IMR-90 (cell line): ENCODE data around the gene ADD1. TPM values are rescaled to one million over a fixed set of nuclear protein-coding genes. Genes with fewer than 3 reads are reported as not detected.

Experiments
- ATAC-seq: fragments of 200-7000 bp; cut with Tn5 transposase; 2 replicates; pipeline ENCODE4 v1.9.1; 2020; ENCODE audit warnings: low read depth, mild to moderate bottlenecking, moderate library complexity
- BruUV-seq: library from RNA; stranded (reverse); fragments of 400-500 nt; replicated peaks from 2 replicates; lab custom pipeline; 2021; lab: Mats Ljungman, UMichigan
- CTCF ChIA-PET: fragments of 300-600 bp; formaldehyde crosslinking; extraction: SDS; loops from one replicate; lab custom pipeline; 2021; ENCODE audit warnings: antibody characterized with exemption; lab: Yijun Ruan, JAX
- POLR2A ChIA-PET: fragments of 300-600 bp; sonication (Branson Sonifier 250); formaldehyde crosslinking; loops from one replicate; lab custom pipeline; 2022; ENCODE audit warnings: antibody characterized with exemption; ENCODE audit not compliant: unreplicated experiment; lab: Charles Lee
- DNase-seq: peaks from one replicate; pipeline ENCODE4 v3.0.0; 2013
- H2AFZ ChIP-seq: replicated peaks from 2 replicates; pipeline ENCODE3; 2013; ENCODE audit warnings: low read length, mild to moderate bottlenecking; ENCODE audit not compliant: poor library complexity
- H2AK5ac ChIP-seq: 2 replicates; pipeline ENCODE4 v1.6.1; 2013; ENCODE audit warnings: low read depth, low read length, inconsistent platforms
- H2AK9ac ChIP-seq: replicated peaks from 2 replicates; pipeline ENCODE3; 2013; ENCODE audit warnings: mild to moderate bottlenecking, low read depth, low read length, moderate library complexity; ENCODE audit not compliant: poor library complexity
- H2BK120ac ChIP-seq: 2 replicates; pipeline ENCODE4 v1.6.1; 2013; ENCODE audit warnings: low read depth, low read length, inconsistent platforms
- H2BK15ac ChIP-seq: 3 replicates; pipeline ENCODE4 v1.6.1; 2013; ENCODE audit warnings: low read depth, low read length, inconsistent platforms
- H2BK20ac ChIP-seq: 2 replicates; pipeline ENCODE4 v1.6.1; 2013; ENCODE audit warnings: low read depth, mild to moderate bottlenecking, inconsistent platforms, low read length, moderate library complexity
- H2BK5ac ChIP-seq: 2 replicates; pipeline ENCODE4 v1.6.1; 2013; ENCODE audit warnings: mild to moderate bottlenecking, low read depth, low read length, inconsistent platforms; ENCODE audit not compliant: poor library complexity, severe bottlenecking
- H3K14ac ChIP-seq: replicated peaks from 2 replicates; pipeline ENCODE4 v1.6.1; 2013; ENCODE audit warnings: low read depth, low read length, inconsistent platforms
- H3K18ac ChIP-seq: 2 replicates; pipeline ENCODE4 v1.6.1; 2013; ENCODE audit warnings: low read depth, low read length, control low read depth
- H3K23ac ChIP-seq: 2 replicates; pipeline ENCODE4 v1.6.1; 2013; ENCODE audit warnings: low read depth, low read length, inconsistent platforms
- H3K27ac ChIP-seq: 2 replicates; pipeline ENCODE4 v1.5.1; 2013; ENCODE audit warnings: mild to moderate bottlenecking, control low read depth, low read length; ENCODE audit not compliant: insufficient read depth
- H3K27me3 ChIP-seq: 2 replicates; pipeline ENCODE4 v1.6.1; 2013; ENCODE audit warnings: low read length; ENCODE audit not compliant: control insufficient read depth, insufficient read depth
- H3K36me3 ChIP-seq: 2 replicates; pipeline ENCODE4 v1.6.1; 2013; ENCODE audit warnings: low read length, mixed read lengths; ENCODE audit not compliant: control insufficient read depth, insufficient read depth
- H3K4ac ChIP-seq: 2 replicates; pipeline ENCODE4 v1.6.1; 2013; ENCODE audit warnings: low read depth, low read length, inconsistent platforms
- H3K4me1 ChIP-seq: 2 replicates; pipeline ENCODE4 v1.6.1; 2013; ENCODE audit warnings: low read length, mixed read lengths; ENCODE audit not compliant: control insufficient read depth, insufficient read depth
- H3K4me2 ChIP-seq: 2 replicates; pipeline ENCODE4 v1.6.1; 2013; ENCODE audit warnings: low read depth, mild to moderate bottlenecking, control low read depth, low read length, moderate library complexity
- H3K4me3 ChIP-seq: 2 replicates; pipeline ENCODE4 v1.5.1; 2013; ENCODE audit warnings: low read depth, mild to moderate bottlenecking, control low read depth, low read length, moderate library complexity; ENCODE audit not compliant: insufficient read depth
- H3K56ac ChIP-seq: 2 replicates; pipeline ENCODE4 v1.6.1; 2013; ENCODE audit warnings: low read length, inconsistent platforms; ENCODE audit not compliant: insufficient read depth; ENCODE audit errors: extremely low read depth
- H3K79me1 ChIP-seq, 2 experiments: 2 replicates each; pipeline ENCODE4 v1.6.1; 2013; ENCODE audit warnings: low read length in 2 of 2, inconsistent platforms in 1 of 2, low read depth in 1 of 2
- H3K9ac ChIP-seq: 2 replicates; pipeline ENCODE4 v1.6.1; 2013; ENCODE audit warnings: low read depth, low read length, control low read depth
- H3K9me1 ChIP-seq: 2 replicates; pipeline ENCODE4 v1.6.1; 2013; ENCODE audit warnings: low read length, inconsistent platforms; ENCODE audit not compliant: insufficient read depth
- H3K9me3 ChIP-seq: 2 replicates; pipeline ENCODE4 v1.6.1; 2013; ENCODE audit warnings: low read length; ENCODE audit not compliant: control insufficient read depth, insufficient read depth
- H4K20me1 ChIP-seq: 2 replicates; pipeline ENCODE4 v1.6.1; 2013; ENCODE audit warnings: low read length, inconsistent platforms; ENCODE audit not compliant: insufficient read depth
- H4K5ac ChIP-seq: 2 replicates; pipeline ENCODE4 v1.6.1; 2013; ENCODE audit warnings: mild to moderate bottlenecking, low read depth, low read length, control low read depth
- H4K8ac ChIP-seq, 2 experiments: 2 replicates each; pipeline ENCODE4 v1.6.1; 2013; ENCODE audit warnings: low read depth in 2 of 2, low read length in 2 of 2, control low read depth in 1 of 2, inconsistent platforms in 1 of 2
- H4K91ac ChIP-seq: 2 replicates; pipeline ENCODE4 v1.6.1; 2013; ENCODE audit warnings: low read depth, low read length, inconsistent platforms; ENCODE audit not compliant: insufficient read depth
- BHLHE40 ChIP-seq: fragments of 150-350 bp; IDR thresholded peaks from 2 replicates; pipeline ENCODE4 v1.6.1; 2016; ENCODE audit warnings: mild to moderate bottlenecking, low read depth, low read length
- CTCF ChIP-seq: conservative IDR thresholded peaks from 2 replicates; pipeline ENCODE4 v1.5.1; 2012; ENCODE audit warnings: mild to moderate bottlenecking, low read depth, low read length, improper control_type of control experiment
- ELK1 ChIP-seq: fragments of 150-350 bp; IDR thresholded peaks from 2 replicates; pipeline ENCODE4 v1.6.1; 2016; ENCODE audit warnings: low read depth, mild to moderate bottlenecking, low read length, moderate library complexity, borderline replicate concordance
- FOS ChIP-seq: fragments of 150-350 bp; IDR thresholded peaks from 2 replicates; pipeline ENCODE4 v1.6.1; 2016; ENCODE audit warnings: low read depth, low read length
- MAFK ChIP-seq: IDR thresholded peaks from 2 replicates; pipeline ENCODE4 v1.6.1; 2012; ENCODE audit warnings: low read depth, low read length, improper control_type of control experiment
- MAZ ChIP-seq: IDR thresholded peaks from 2 replicates; pipeline ENCODE4 v1.6.1; 2012; ENCODE audit warnings: low read depth, mild to moderate bottlenecking, low read length, improper control_type of control experiment, moderate library complexity, borderline replicate concordance
- MXI1 ChIP-seq: IDR thresholded peaks from 2 replicates; pipeline ENCODE4 v1.6.1; 2012; ENCODE audit warnings: low read depth, mild to moderate bottlenecking, low read length, moderate library complexity, borderline replicate concordance
- NFE2L2 ChIP-seq: fragments of 150-350 bp; IDR thresholded peaks from 2 replicates; pipeline ENCODE4 v1.6.1; 2016; ENCODE audit warnings: low read depth, mild to moderate bottlenecking, low read length
- POLR2A ChIP-seq: IDR thresholded peaks from 2 replicates; pipeline ENCODE4 v1.6.1; 2012; ENCODE audit warnings: mild to moderate bottlenecking, low read depth, low read length
- RAD21 ChIP-seq: IDR thresholded peaks from 2 replicates; pipeline ENCODE4 v1.6.1; 2012; ENCODE audit warnings: low read length, improper control_type of control experiment
- RCOR1 ChIP-seq: IDR thresholded peaks from 2 replicates; pipeline ENCODE4 v1.6.1; 2012; ENCODE audit warnings: mild to moderate bottlenecking, low read length, improper control_type of control experiment; ENCODE audit not compliant: insufficient replicate concordance
- SMC3 ChIP-seq: fragments of 150-350 bp; IDR thresholded peaks from 2 replicates; pipeline ENCODE4 v1.6.1; 2016; ENCODE audit warnings: low read depth, mild to moderate bottlenecking, antibody characterized with exemption, low read length, moderate library complexity
- USF2 ChIP-seq: fragments of 150-350 bp; IDR thresholded peaks from 2 replicates; pipeline ENCODE4 v1.6.1; 2017; ENCODE audit warnings: mild to moderate bottlenecking, antibody characterized with exemption, low read length, low read depth
- WGBS, 2 experiments: methylation state at CpG; one replicate each; pipeline versions ENCODE4 v1.1.5 to v1.1.7; 2013; ENCODE audit warnings: missing lambda C conversion rate in 2 of 2; ENCODE audit not compliant: insufficient read length in 1 of 2; ENCODE audit errors: extremely low coverage in 2 of 2; 5-methylcytosine and 5-hydroxymethylcytosine counted together
- dilution Hi-C: fragments of 300-500 bp; cut with HindIII; formaldehyde crosslinking; loops from one replicate; pipeline ENCODE4 v1.14.3; 2018; ENCODE audit warnings: low sequenced_read_pairs; ENCODE audit not compliant: unreplicated experiment
- in situ Hi-C: fragments of 300-500 bp; cut with MboI; formaldehyde crosslinking; loops from 3 replicates; pipeline ENCODE4 v1.14.3; 2019; ENCODE audit warnings: low sequenced_read_pairs, inconsistent platforms, mixed read lengths
- intact Hi-C: fragments of 100-400 bp; cut with micrococcal nuclease; formaldehyde crosslinking; loops from 2 replicates; pipeline ENCODE4 v1.10.0; 2022
- polyA plus RNA-seq, 3 experiments: library from polyadenylated mRNA; depleted of rRNA; stranded (reverse); fragments of >200 nt; gene quantifications; 2 replicates each; pipeline ENCODE4 v1.2.3, GENCODE V29; 2012; ENCODE audit warnings: low replicate concordance in 1 of 3
- total RNA-seq: library from RNA; depleted of rRNA; stranded (reverse); fragments of >200 nt; gene quantifications from 2 replicates; pipeline ENCODE4 v1.2.3, GENCODE V29; 2012

The ADD1 gene
- total and polyA plus RNA-seq, 2 of the 4 experiments (the other 2 are of a cell fraction), result 122 to 215 TPM

DNA sequence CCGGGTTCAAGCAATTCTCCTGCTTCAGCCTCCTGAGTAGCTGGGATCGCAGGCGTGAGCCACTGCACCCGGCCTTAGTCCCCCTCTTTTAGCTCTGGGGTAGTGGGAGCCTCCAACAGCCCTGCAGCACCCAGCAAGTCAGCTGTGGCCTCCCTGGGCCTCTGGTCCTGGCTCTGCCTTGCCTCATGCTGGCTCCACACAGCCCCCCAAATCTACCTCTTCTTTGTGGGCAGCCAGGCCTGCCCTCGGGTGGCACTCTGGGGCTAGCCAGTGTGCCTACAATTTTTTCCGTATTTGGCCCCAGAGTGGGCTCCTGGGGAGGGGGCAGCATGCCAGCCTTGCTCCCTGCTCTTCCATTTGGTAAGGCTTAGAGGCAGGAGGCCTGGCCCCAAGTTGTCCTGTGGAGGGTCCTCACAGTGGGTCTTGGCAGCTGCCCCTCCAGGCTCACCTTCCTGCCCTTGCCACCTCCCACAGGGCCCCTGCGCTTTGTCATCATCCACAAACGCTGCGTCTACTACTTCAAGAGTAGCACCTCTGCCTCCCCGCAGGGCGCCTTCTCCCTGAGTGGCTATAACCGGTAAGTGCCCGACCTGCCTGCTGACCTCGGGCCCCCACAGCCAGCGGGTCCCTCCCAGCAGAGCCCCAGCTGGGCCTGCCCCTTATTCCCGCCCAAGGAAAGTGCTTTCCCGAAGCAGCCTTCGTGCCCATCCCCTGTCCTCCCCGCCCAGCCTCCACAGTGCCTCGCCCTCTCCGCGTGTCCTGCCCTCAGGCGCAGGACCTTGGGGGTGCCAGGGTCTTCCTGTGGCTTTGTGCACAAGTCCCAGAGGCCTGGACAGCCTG lies 21.0 kb upstream of the ADD1 start:
- peaks cover 8% of the 10 kb centered on the region for H3K4me1 ChIP-seq
- no peak overlapping the region for H3K9ac ChIP-seq
- peaks cover 65% of the 10 kb centered on the region for H3K36me3 ChIP-seq
- no peak overlapping the region for H2BK5ac ChIP-seq
- TF ChIP-seq POLR2A (no peak), CTCF (no peak), MXI1 (no peak), RAD21 (no peak), SMC3 (no peak), USF2 (no peak), MAFK (no peak), NFE2L2 (no peak), RCOR1 (no peak), FOS (no peak), BHLHE40 (no peak), MAZ (no peak), ELK1 (no peak)
- no peak overlapping the region for H2AK5ac ChIP-seq
- dilution Hi-C loops, result no loop called here
- peaks cover 18 to 60% of the 10 kb centered on the region in 2 experiments for H3K79me1 ChIP-seq
- no peak overlapping the region for H2BK15ac ChIP-seq
- no peak overlapping the region for H3K4me2 ChIP-seq
- peaks cover 30% of the 10 kb centered on the region for H3K9me1 ChIP-seq
- H3K14ac ChIP-seq, result no peak overlapping the region
- H4K20me1 ChIP-seq, result peaks cover 12% of the 10 kb centered on the region; the same call in 1 of the 2 replicates
- in situ Hi-C loops, result no loop called here
- ATAC-seq (no peak), DNase-seq (no peak)
- no peak overlapping the region for H3K56ac ChIP-seq
- H3K27me3 ChIP-seq, result no peaks in the 10 kb centered on the region
- no peak overlapping the region for H3K23ac ChIP-seq
- ChIA-PET CTCF (no interaction called here), POLR2A (interaction anchor here (0.6 kb wide), 1 partner anchor 30 kb away, joined by 3 read pairs; the partner anchor contains the start of gene SH3BP2)
- BruUV-seq, result no TSS peak
- no peak overlapping the region for H3K18ac ChIP-seq
- no peak overlapping the region for H3K4me3 ChIP-seq
- intact Hi-C loops, result no loop called here
- H3K4ac ChIP-seq, result no peak overlapping the region
- no peak overlapping the region for H2BK20ac ChIP-seq
- no peak overlapping the region for H4K91ac ChIP-seq
- no peak overlapping the region for H3K27ac ChIP-seq
- no peak overlapping the region for H2BK120ac ChIP-seq
- no peak overlapping the region for H4K5ac ChIP-seq
- no peaks in the 10 kb centered on the region for H3K9me3 ChIP-seq
- 95% methylated on average over 13 of the region's 23 CpGs; no CpG with 5 or more reads in 1 of the 2 experiments for WGBS, 2 experiments
- H2AFZ ChIP-seq, result no peak overlapping the region
- H2AK9ac ChIP-seq, result no peak overlapping the region
- no peak overlapping the region for H4K8ac ChIP-seq
